Pons (tissue), 1 donor: Measurements from ENCODE around the gene MANSC1.
"Not testable (repeated sequence)": the region's sequence is repeated elsewhere in the genome, so short reads cannot be mapped to it uniquely, and the experiment has no call there.

Experiments
- DNase-seq: peaks from one replicate; pipeline ENCODE4 v3.0.0-alpha.2; 2016; ENCODE audit warnings: low spot score

Gene MANSC1

DNA sequence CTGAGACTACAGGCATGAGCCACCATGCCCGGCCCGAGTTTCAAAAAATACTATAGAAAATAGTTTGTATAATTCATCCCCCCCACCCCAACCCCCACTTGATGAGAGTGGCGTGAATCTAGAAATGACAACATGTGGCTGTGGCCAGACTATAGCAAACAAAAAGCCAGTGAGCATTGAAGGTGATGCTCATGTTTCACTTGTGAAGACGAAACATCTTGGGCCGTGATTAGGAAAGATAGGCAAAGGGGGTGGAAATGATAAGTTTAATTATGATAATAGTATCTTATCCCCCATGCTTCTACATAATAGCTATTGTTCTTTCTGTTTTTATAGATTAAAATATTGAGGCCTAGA, 15.4 kb upstream of the MANSC1 start:
- DNase-seq: no peak

DNA sequence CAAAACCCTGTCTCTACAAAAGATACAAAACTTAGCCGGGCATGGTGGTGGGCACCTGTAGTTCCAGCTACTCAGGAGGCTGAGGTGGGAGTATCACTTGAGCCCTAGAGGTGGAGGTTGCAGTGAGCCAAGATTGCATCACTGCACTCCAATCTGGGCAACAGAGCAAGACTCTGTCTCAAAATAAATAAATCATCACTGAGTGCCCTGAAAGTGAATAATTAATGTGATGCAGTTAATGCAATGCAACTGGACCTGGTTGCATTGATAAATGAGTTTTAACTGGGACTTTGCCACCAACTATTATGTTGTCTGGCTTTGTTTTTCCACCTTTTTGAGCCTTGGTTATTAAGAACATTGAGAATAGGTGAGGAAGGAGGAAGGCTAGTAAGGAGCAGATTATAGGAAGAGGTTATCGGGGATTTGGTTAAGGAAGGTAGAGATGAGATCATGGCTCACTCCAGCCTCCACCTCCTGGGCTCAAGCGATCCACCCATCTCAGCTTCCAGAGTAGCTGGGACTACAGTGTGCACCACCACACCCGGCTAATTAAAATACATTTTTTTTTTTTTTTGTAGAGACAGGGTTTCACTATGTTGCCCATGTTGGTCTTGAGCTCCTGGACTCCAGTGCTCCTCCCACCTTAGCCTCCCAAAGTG, 14.9 kb upstream of the MANSC1 start:
- DNase-seq: no peak

DNA sequence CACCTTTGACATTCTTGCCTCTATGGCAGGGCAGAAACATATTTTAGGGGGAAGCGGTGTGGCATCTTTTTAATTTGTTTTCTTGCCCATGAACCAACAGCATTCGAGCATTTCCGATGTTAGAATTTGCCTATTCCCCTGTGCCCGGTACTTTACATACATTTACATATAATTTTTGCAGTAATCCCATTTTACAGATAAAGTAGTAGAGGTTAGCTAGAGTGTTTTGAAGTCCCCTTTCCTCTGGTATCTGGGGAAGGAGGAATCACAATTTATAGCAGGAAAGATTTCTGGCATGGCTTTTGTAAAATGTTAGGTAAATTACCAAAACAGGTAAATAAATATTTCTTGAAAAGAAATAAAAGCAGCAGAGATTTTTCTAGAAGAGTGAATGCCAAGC, 8.5 kb upstream of the MANSC1 start:
- DNase-seq: no peak

DNA sequence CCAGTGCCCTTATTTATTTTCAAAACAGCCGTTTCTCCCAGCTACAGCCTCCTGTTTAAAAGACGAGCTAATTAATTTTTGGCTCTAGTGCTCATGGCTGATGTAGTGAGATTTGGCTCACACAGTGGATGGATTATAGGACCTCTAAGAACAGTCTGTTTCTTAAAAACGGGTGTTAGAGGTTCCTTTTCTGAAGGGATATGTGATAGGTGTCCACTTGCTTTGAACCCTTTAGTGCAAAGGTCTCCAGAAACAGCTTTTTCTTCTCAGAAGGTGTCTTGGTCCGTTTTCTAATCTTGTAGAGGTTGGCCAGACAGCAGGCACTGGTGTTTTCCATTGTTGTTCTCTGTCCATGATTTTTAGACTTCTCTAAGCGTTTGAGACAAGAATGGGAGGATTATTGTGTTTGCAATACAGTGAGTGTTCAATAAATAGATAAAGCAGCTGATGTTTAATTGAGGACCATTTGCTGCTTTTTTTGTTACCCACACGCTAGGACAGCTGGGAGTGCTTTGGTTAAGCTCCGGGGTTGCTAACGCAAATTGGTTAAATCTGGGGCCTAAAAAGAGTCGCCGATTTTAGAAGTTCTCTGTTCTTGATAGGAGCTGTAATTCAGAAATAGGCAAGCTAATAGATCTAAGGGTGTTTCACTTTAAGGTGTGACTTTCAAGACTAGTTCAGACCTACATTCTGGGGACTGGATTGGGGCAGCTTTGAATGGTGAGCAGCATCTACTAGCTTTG, 7.8 kb upstream of the MANSC1 start:
- peak; percentile 68 for DNase-seq

DNA sequence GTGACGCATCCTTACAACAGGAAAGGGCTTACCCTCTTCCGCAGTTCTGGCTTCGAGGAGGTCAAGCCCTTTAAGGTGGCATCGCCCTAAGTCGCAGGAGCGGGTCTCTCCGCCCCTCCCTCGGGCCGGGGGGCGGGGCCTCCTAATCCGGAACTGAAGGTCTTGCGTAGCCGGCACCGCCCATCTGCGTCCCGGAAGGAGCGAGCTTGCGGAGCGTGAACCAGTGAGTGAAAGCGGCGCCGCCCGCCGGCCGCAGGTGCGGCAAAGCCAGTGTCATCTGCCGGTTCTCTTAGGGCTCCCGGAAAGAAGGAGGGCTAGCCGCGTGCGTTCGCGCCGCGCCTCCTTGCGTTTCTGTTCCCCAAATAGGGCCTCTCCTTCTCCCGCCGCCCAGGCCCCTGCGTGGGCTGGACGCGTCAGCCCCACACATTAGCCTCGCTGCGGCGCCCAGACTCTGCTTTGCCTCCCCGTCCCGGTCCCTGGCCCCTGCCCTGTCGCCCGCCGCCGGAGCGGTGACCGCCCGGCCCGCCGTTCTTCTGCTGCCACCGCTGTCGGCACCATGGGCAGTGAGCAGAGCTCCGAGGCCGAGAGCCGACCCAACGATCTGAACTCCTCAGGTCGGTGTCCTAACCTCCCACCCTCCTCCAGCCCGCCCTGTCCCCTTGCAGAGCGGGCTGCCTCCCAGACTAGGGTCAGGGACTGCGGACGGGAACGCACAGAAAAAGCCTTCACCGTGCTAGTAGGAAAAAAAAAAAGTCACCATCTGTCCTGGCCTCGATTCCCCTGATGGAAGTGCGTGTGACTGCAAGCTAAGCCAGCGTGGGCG, 7.1 kb upstream of the MANSC1 start, which contains the start of gene BORCS5:
BORCS5 (plus strand) TSS at position 183 of the 823 bp plus-strand sequence; CDS start at position 557, 374 bp downstream.
- DNase-seq: peak; percentile 98

DNA sequence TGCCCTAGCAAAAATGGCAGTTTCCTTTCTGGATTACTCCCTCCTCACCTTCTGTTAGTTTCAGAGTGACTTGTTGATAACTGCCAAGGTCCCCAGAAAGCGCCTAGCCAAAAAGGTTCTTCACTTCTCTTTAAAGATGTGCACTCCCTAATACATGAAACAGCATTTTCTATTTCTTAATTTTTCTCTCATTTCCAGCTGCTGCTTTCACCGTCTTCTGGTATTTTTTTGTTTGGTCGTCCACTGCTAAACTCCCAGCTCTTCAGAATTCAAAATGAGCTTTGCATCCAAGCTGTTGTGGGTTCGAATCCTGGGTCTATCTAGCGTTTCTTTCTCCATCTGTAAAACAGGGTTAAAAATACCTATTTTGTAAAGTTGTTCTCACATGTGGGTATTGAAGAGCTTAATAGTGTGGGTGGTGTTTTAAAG, 6.4 kb upstream of the MANSC1 start:
- DNase-seq: no peak

DNA sequence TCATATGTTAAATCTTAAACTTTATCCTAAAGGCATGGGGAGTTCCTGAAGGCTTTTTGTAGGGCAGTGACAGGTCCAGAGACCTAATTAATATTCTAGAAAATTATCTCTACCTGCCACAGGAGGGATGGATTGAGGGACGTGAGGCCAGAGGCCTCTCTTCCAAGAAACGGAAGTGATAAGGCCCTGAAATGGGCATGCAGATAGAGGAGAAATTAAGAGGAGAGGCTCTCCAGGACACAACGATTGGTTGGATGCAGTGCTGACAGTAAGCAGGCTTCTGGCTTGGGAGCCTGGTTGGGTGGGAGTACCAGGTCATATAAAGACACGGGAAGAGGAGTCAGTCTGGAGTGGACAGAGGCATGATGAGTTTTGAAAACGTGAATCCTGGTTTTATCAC, 3.8 kb upstream of the MANSC1 start:
- DNase-seq: no peak

DNA sequence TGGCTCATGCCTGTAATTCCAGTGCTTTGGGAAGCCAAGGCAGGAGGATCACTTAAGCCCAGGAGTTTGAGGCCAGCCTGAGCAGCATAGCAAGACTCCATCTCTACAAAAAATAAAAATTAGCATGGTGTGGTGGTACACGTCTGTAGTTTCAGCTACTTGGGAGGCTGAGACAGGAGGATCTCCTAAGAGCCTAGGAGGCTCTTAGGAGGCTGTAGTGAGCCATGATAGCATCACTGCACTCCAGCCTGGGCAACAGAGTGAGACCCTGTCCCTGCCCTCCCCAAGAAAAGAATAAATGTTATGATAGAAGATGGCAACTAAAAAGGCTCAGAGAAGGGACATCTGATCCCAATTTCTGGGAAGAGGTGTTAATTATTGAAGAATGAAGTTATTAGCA, 3.2 kb upstream of the MANSC1 start:
- no peak for DNase-seq

DNA sequence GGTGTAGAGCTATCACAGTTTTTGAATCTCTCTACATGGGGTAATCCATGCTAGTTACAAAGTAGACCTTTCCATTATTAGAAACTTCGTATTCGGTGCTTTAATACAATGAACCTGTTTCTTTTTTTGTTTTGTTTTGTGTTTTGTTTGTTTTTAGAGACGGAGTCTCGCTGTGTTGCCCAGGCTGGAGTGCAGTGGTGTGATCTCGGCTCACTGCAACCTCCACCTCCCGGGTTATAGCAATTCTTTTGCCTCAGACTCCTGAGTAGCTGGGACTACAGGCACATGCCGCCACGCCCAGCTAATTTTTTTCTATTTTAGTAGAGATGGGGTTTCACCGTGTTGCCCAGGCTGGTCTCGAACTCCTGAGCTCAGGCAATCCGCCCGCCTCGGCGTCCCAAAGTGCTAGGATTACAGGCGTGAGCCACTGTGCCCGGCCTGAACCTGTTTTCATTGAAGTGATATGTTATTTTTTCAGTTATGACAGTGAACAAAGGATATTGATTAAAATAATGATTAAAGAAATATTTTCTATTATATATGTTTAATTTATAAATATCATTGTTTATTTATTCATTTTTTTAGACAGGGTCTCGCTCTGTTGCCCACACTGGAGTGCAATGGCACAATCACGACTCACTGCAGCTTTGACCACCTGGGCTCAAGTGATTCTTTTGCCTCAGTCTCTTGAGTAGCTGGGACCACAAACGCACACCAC, 1.6 kb upstream of the MANSC1 start:
- not testable (repeated sequence) for DNase-seq

DNA sequence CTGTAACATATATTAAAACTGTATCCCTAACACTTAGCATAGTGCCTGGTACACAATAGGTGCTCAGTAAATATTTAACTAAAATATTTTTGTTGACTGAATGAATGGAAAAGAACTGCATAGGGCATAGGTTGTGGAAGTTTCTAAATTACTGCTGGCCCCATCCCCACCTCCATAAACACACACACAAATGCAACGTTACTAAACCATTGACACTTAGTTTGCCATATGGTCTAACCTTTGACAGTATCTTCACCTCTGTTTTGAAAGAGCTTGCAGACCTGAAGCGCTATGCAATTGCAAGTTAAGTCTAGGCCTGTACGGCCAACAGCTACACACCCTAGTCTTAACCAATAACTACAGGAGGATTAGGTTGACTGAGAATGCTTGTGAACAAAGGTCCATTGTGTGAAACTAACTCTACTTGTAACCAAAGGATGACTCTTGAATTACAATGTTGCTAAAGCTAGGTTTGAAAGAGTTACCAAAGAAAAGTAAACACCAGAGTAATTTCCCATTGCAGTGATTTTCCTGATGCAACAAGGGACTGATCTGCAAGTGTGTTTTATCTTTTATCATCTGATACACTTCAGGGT, 924 bp upstream of the MANSC1 start:
- peak; percentile 56 for DNase-seq

DNA sequence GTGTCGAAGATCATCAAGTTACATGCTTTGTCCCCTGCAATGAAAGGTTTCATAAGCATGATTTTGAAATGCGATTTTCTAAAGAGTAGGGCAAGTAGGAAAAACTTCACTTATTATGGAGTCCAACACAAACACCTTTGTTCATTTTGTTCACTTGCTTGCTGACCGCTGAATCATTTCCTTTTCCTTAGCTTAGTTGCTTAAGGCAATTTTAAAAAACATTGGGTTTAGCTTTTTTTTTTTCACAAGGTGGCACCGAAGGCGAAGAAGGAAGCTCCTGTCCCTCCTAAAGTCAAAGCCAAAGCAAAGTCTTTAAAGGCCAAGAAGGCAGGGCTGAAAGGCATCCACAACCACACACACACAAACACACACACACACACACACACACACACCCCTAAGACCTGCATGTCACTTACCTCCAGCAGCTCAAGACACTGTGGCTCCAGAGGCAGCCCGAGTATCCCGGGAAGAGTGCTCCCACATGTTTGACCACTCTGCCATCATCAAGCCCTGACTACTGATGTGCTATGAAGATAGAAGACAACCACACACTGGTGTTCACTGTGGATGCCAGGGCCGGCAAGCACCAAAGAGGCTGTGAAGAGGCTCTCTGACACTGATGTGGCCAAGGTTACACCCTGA, 11.4 kb downstream of the MANSC1 start:
- DNase-seq: no peak

DNA sequence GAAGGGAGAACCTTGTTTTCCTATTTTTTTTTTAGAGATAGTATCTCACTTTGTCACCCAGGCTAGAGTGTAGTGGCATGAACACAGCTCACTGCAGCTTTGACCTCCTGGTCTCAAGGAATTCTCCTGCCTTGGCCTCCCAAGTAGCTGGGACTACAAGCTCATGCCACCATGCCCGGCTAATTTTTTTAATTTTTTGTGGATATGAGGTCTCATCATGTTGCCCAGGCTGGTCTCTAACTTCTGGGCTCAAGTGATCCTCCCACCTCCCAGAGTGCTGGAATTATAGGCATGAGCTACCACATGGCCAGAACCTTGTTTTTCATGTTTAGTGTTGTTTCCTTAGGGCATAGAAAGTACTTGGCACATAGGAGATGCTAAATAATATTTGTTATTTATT, 13.5 kb downstream of the MANSC1 start:
- no peak for DNase-seq

DNA sequence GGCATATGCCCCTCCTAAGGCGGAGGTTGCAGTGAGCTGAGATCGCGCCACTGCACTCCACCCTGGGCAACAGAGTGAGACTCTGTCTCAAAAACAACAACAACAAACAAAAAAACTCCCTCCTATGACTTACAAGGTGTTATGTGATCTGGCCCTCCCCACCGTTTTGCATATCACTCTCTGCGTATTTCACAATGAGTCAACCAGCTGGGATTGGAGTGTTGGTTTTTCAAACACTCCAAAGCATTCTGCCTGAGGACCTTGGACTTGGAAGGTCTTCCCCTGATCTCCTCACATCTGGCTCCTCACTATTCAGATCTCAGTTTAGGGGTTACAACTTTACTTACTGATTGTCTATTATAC, 14.0 kb downstream of the MANSC1 start:
- no peak for DNase-seq

DNA sequence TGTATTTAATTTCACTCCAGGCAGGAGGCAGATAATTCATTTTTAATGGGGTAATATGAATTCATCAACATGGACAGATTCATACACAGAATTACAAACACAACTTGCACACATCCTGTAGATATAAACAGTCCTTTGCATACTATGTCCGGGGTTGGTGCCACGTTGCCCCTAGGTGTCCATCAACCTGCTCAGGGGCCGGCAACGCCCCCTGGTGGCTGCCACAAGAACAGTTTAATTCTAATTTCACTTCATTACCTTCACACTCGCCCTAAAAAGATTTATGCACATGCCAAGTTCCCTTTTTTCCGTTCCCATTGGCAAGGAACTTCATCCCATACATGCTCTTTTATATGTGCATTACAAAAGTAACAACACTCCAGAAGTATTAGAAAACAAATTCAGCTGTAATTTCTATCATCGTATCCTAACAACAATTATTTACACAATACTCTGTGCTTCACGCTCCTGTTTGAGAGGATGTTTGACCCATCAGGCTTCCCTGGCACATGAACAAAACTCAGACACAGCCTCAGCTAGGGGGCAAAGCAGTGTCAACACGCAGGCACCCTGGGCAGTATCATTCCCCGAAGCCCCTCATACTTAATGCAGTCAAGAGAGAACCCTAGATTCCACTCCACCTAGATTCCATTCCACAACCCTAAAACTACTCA, 15.5 kb downstream of the MANSC1 start:
- DNase-seq: peak; percentile 37

DNA sequence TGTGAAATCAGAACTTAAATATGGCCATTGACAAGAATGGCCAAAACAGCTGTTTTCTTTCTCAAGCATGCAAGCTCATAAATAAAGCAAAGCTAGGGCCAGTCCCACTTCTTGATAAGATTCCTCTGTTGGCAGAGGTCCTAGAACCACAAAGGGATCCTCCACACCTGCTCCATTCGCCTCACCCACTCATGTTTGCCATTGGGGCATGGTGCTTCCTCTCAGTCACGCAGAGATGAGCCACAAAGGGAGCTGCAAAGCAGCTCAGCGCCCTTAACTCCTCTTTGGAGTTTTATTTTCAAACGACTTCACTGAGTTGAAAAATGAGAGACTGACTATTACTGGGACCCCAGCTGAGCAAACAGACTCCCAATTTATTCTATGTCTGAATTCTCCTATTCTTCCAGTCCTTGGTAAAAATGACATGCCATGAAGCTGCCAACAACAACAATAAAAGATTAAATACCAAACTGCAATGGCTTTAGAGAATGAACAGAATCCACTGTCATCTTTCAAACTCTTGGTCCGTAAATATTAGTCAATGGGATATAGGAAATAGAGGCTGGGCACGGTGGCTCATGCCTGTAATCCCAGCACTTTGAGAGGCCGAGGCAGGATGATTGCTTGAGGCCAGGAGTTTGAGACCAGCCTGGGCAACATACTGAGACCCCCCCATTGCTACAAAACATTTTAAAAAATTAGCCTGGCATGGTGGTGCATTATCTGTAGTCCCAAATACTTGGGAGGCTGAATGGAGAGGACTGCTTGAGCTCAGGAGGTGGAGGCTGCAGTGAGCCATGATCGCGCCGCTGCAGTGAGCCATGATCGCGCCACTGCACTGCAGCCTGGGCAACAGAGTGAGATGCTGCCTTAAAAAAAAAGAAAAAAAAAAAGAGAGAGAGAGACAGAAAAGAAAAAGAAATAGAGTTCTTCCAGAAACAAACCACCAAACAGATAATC, 16.4 kb downstream of the MANSC1 start:
- DNase-seq: no peak

DNA sequence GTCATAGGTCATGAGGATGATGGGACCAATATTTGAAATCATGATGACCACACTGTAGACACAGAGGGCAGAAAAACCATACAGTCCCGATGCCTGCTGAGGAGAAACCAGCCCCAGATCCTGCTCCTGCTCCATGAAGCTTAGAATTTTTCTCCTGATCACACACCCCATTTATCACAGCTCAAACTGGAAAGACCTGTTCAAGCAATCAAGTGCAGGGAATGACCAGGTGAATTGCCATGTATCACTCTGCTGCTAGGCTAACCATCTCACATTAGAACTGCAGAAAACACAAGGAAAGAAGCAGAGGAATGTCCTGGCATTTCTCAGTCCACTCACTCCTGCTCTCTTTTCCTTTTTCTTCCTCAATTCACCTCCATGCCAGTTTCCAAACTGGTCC, 18.1 kb downstream of the MANSC1 start:
- no peak for DNase-seq

DNA sequence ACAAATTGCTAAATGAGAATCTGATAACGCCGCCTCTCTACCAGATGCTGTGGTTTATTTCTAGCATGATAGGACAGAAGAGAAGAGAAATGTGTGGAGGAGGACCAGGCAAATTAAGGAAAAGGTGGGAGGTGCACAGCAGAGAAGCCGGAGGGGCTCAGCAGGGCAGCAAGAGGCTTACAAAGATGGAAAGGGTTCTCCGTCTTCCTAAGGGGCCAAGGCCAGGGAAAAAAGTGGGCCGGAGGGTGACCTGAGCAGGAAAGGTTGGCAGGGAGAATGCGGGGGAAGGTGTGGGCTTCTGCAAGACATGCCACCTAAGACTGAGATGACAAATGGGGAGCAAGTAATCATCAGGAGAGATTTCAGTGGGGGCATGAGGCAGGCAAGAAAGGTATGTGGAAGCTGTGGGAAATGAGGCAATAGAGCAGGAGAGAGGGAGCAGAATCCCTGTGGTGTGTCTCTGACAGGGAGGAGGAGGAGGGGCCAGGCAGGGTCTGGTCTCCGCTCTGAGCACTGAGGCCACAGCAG, 18.7 kb downstream of the MANSC1 start:
- DNase-seq: no peak

DNA sequence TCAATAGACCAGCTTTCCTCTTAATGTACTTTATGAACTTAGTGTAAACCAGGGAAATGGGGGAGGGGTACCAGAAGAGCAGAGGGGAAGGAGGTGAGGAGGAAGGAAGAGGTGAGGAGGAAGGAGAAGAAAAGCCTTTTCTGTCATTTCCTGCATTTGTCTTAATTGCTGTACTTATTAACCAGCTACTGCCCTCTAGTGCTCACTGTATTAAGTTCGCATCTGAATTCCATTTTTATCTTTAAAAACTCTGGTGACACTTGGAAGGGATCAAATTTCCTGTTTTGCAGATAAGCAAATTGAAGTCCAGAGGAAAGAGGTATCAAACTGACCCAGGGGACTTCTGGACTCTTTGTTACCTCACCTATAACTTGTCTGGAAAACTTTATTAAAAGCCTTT, 22.2 kb downstream of the MANSC1 start:
- DNase-seq: peak; percentile 82

DNA sequence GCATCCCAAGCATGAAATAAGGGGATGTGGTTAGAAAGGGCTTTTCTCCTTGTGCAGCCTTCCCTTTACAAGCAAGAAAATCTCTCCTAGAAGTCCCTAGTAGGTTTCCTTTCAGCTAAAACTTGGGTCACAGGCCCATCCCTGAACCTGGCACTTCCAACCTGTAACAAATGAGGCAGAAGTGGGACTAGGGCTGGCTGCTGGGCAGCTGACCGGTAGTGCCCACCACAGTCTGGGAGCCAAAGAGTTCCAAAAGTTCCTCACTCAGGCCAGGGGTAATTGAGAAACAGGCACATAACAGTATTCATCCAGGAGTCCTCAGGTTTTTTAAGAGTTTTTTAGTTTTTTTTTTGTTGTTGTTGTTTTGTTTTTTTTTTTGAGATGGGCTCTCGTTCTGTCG, 23.8 kb downstream of the MANSC1 start:
- no peak for DNase-seq
